Measurements from ENCODE around the gene SUMO3.

DNA sequence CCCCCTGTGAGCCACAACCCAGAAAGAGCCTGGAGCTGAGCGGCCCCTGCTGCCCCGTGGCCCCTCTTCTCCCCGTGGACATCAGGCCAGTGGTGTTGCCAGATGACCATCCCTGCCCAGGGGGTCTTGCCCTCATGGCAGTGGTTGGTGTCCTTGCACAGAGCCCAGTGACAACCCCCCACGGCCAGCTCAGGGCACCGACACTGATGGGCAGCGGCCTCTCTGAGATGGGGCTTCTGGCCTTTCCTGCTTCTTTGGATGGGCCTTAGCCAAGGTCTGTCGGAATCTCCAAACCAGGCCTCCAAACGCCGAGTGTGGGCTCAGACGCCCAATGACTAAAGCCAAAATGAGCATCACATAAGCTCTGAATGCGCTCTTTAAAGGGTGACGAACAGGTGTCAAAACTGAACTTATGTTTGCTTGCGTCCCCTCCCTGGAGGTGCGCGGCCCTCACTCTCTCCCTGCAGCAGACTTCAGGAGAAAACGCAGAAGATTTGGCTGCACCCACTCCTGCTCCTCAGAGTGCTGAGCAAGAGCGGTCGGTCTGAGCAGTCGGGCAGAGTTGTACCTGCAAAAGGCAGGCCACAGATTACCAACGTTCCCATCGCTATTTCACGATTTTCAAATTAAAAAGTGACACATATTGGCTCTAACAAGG lies 58.1 kb downstream of the SUMO3 start:
- no peak for TF ChIP-seq POLR2AphosphoS5 (IDR thresholded peaks at IDR 0.05; ENCODE audit: low read depth)
- TF ChIP-seq, protein P1, sequence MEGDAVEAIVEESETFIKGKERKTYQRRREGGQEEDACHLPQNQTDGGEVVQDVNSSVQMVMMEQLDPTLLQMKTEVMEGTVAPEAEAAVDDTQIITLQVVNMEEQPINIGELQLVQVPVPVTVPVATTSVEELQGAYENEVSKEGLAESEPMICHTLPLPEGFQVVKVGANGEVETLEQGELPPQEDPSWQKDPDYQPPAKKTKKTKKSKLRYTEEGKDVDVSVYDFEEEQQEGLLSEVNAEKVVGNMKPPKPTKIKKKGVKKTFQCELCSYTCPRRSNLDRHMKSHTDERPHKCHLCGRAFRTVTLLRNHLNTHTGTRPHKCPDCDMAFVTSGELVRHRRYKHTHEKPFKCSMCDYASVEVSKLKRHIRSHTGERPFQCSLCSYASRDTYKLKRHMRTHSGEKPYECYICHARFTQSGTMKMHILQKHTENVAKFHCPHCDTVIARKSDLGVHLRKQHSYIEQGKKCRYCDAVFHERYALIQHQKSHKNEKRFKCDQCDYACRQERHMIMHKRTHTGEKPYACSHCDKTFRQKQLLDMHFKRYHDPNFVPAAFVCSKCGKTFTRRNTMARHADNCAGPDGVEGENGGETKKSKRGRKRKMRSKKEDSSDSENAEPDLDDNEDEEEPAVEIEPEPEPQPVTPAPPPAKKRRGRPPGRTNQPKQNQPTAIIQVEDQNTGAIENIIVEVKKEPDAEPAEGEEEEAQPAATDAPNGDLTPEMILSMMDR (IDR thresholded peaks at IDR 0.05; ENCODE audit: insufficient read depth, low read length), result no peak
- TF ChIP-seq, protein P2, sequence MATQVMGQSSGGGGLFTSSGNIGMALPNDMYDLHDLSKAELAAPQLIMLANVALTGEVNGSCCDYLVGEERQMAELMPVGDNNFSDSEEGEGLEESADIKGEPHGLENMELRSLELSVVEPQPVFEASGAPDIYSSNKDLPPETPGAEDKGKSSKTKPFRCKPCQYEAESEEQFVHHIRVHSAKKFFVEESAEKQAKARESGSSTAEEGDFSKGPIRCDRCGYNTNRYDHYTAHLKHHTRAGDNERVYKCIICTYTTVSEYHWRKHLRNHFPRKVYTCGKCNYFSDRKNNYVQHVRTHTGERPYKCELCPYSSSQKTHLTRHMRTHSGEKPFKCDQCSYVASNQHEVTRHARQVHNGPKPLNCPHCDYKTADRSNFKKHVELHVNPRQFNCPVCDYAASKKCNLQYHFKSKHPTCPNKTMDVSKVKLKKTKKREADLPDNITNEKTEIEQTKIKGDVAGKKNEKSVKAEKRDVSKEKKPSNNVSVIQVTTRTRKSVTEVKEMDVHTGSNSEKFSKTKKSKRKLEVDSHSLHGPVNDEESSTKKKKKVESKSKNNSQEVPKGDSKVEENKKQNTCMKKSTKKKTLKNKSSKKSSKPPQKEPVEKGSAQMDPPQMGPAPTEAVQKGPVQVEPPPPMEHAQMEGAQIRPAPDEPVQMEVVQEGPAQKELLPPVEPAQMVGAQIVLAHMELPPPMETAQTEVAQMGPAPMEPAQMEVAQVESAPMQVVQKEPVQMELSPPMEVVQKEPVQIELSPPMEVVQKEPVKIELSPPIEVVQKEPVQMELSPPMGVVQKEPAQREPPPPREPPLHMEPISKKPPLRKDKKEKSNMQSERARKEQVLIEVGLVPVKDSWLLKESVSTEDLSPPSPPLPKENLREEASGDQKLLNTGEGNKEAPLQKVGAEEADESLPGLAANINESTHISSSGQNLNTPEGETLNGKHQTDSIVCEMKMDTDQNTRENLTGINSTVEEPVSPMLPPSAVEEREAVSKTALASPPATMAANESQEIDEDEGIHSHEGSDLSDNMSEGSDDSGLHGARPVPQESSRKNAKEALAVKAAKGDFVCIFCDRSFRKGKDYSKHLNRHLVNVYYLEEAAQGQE (IDR thresholded peaks at IDR 0.05; ENCODE audit: insufficient replicate concordance, low read depth), result no peak

All from HL-60 (cell line).